BLaER1 treated with 17β-estradiol and CSF1 and Interleukin-3, amounts not matched to agents 10 nM and 100 nM (cell line): ENCODE data around the gene NRIP2.
A peak's percentile ranks its signal among the peaks of the same experiment; 100 is the strongest.

Source experiments
- H3K27ac ChIP-seq, 11 experiments: shearing (Covaris generic); formaldehyde crosslinking; 2 replicates each; pipeline ENCODE4 v1.8.1; 2022
- H3K27me3 ChIP-seq, 11 experiments: shearing (Covaris generic); formaldehyde crosslinking; 2 replicates each; pipeline ENCODE4 v1.8.1; 2022
- H3K36me3 ChIP-seq, 11 experiments: shearing (Covaris generic); formaldehyde crosslinking; 2 replicates each; pipeline ENCODE4 v1.8.1; 2022
- H3K4me1 ChIP-seq, 10 experiments: shearing (Covaris generic); formaldehyde crosslinking; 2 replicates each; pipeline ENCODE4 v1.8.1; 2022
- H3K4me2 ChIP-seq, 11 experiments: shearing (Covaris generic); formaldehyde crosslinking; 2 replicates each; pipeline ENCODE4 v1.8.1; 2022
- H3K4me3 ChIP-seq, 10 experiments: shearing (Covaris generic); formaldehyde crosslinking; 2 replicates each; pipeline ENCODE4 v1.8.1; 2022
- H3K9ac ChIP-seq, 11 experiments: shearing (Covaris generic); formaldehyde crosslinking; 2 replicates each; pipeline ENCODE4 v1.8.1; 2022
- H3K9me3 ChIP-seq, 11 experiments: shearing (Covaris generic); formaldehyde crosslinking; replicated peaks in 1 of 11; 2 replicates each; pipeline ENCODE4 v1.8.1; 2022
- H4K20me1 ChIP-seq, 11 experiments: shearing (Covaris generic); formaldehyde crosslinking; 2 replicates each; pipeline ENCODE4 v1.8.1; 2022
- Cebpa-rat ChIP-seq, 11 experiments: shearing (Covaris generic); IDR thresholded peaks; 2 replicates each; pipeline ENCODE4 v1.8.1; 2022

The NRIP2 gene

DNA sequence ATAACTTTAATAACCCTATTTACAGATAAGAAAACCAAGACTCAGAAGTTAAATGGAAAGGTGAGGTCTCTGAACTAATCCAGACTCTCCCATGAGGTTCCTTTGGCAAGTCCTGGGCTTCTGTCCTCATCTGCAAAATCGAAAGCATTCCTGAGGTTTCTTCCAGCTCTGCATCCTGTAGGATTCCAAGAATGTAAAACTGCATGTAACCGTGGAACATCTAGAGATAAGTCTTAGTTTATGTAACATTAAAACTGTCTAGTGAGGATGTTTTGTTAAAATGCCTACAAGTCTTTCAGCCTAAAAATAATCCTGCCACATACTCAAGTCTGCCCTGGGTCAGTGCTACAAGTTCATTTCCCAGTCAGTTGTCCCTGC is 29.7 kb downstream of the NRIP2 start:
- H3K27ac ChIP-seq: no peak overlapping the region
- no peak overlapping the region for H3K4me2 ChIP-seq
- H3K9ac ChIP-seq: peak overlapping the region in 3 of 11 experiments; percentile 1 to 35 (median 10); a peak in 1 of 22 replicates
- peaks cover 0 to 16% (median 9%) of the 10 kb centered on the region in 10 experiments; a peak in 12 of 20 replicates for H3K4me1 ChIP-seq
- H3K9me3 ChIP-seq: no peaks in the 10 kb centered on the region
- TF ChIP-seq Cebpa-rat (IDR thresholded peaks at IDR 0.05): no peak
- peaks cover 0 to 57% (median 28%) of the 10 kb centered on the region in 11 experiments; a peak in 13 of 22 replicates for H4K20me1 ChIP-seq
- H3K4me3 ChIP-seq: no peak overlapping the region
- H3K36me3 ChIP-seq: peaks cover 50 to 70% (median 63%) of the 10 kb centered on the region in 11 experiments
- H3K27me3 ChIP-seq: no peaks in the 10 kb centered on the region

DNA sequence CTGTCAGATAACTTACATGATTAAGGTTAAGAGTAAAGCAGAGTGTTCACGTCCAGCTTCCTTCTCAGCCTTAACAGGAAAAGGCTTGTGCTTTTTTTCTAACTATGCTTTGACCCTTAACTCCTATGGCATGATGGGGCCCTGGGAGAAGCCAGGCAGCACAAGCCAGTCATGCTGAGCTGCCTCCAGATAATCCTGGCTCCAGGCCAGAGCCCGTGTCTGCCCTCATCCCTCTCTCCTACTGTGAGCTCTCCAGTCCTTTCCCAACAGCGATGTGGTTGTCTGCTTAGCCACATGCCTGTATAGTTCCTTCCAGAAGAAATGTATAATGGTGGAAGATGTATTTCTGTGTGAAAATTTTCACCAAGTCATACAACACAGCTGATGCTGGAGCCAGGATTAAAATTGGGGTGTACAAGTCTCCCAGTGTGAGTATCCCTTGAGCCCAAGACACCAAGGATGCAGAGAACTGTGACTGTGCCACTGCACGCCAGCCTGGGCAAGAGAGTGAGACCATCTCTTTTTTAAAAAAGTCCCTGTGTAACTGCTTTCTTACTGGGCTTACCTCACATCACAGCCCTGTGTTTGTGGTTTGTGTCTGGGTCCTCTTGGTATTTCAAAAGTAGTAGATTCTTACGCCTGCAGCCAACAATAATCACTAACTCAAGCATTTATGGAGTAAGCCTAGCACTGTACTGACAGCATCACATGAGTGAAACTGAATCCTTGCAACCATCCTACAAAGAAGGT is 30.3 kb downstream of the NRIP2 start:
- Histone ChIP-seq H3K27ac (no peak overlapping the region), H3K4me2 (no peak overlapping the region)
- TF ChIP-seq Cebpa-rat (IDR thresholded peaks at IDR 0.05): no peak

DNA sequence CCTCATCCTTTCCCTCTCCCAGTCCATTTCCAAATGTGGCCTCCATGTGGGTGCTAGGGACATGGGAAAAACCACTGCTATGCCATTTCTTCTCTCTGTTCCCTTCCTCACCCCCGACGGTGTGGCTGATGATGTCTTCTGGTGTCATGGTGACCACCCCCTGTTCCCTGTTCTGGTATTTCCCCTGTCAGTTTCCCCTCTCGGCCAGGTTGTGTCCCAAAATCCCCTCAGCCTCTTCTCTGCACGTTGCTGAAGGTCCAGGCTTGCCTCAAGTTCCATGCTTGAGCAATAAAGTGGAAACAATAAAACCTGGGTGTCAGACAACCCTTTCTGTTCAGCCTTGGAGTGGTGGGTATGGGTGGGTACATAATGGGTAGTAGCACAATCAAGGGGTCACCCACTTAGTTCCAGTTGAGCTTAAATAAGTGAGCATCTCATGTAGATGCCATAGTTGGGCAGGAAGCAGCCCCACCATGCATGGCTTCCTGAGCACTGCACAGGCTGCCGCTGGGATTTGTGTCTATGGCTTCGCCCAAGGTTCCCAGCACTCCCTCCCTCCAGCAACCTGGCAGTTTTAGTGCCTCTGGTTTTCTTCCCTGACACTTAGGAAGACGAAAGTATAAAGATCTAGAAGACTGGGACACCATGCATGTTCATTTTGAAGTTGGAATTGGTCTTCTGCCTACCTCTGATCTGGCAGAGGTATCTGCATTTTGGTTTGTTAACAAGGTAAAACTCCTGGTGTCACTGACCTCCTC is 31.0 kb downstream of the NRIP2 start:
- Histone ChIP-seq H3K36me3 (peaks cover 64 to 83% (median 76%) of the 10 kb centered on the region in 11 experiments), H3K27me3 (no peaks in the 10 kb centered on the region), H4K20me1 (peaks cover 0 to 71% (median 38%) of the 10 kb centered on the region in 11 experiments; a peak in 15 of 22 replicates), H3K9ac (peak overlapping the region in 1 of 11 experiments; percentile 12; a peak in 1 of 22 replicates), H3K9me3 (no peaks in the 10 kb centered on the region), H3K4me1 (peaks cover 0 to 16% (median 9%) of the 10 kb centered on the region in 10 experiments; a peak in 12 of 20 replicates), H3K4me2 (peak overlapping the region in 6 of 11 experiments; percentile 2 to 43 (median 27); a peak in 7 of 22 replicates), H3K4me3 (no peak overlapping the region), H3K27ac (no peak overlapping the region)
- no peak for TF ChIP-seq Cebpa-rat (IDR thresholded peaks at IDR 0.05)

More for the DNA sequence above, 30.3 kb downstream of the NRIP2 start:
- Histone ChIP-seq H3K4me1 (peaks cover 0 to 16% (median 9%) of the 10 kb centered on the region in 10 experiments; a peak in 12 of 20 replicates), H3K9ac (peak overlapping the region in 3 of 11 experiments; percentile 1 to 35 (median 11); a peak in 1 of 22 replicates), H3K27me3 (no peaks in the 10 kb centered on the region), H3K36me3 (peaks cover 56 to 76% (median 68%) of the 10 kb centered on the region in 11 experiments), H3K9me3 (no peaks in the 10 kb centered on the region), H4K20me1 (peaks cover 0 to 63% (median 33%) of the 10 kb centered on the region in 11 experiments; a peak in 13 of 22 replicates), H3K4me3 (no peak overlapping the region)

DNA sequence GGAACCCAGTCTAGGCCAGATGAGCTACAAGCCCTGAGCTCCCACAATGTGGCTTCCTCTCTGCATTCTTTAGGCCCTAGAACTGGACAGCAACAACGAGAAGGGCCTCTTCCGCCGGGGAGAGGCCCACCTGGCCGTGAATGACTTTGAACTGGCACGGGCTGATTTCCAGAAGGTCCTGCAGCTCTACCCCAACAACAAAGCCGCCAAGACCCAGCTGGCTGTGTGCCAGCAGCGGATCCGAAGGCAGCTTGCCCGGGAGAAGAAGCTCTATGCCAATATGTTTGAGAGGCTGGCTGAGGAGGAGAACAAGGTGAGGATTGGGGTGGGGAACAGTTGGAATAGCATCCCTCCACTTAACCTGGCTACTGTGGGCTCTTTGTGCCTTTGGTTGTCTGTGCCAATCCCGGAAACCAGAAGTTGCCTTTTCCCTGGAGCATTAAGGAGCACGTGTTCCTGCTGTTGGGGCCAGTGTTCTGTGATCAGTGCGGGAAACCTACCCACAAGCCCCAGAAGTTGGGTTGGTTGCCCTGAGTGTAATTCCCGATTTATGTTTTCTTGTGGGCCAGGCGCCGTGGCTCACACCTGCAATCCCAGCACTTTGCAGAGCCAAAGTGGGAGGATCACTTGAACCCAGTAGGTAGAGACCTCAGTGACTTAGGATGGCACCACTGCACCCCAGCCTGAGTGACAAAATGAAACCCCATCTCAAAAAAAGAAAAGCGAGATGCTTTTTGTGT is 33.6 kb downstream of the NRIP2 start:
- Histone ChIP-seq H3K4me3 (no peak overlapping the region), H4K20me1 (peaks cover 12 to 97% (median 62%) of the 10 kb centered on the region in 11 experiments; a peak in 19 of 22 replicates), H3K27ac (no peak overlapping the region), H3K4me1 (peaks cover 17 to 33% (median 23%) of the 10 kb centered on the region in 10 experiments), H3K4me2 (no peak overlapping the region), H3K27me3 (no peaks in the 10 kb centered on the region), H3K36me3 (peaks cover 83 to 97% (median 94%) of the 10 kb centered on the region in 11 experiments), H3K9ac (peak overlapping the region in 1 of 11 experiments; percentile 18; a peak in 1 of 22 replicates), H3K9me3 (no peaks in the 10 kb centered on the region)
- TF ChIP-seq Cebpa-rat (IDR thresholded peaks at IDR 0.05): no peak

DNA sequence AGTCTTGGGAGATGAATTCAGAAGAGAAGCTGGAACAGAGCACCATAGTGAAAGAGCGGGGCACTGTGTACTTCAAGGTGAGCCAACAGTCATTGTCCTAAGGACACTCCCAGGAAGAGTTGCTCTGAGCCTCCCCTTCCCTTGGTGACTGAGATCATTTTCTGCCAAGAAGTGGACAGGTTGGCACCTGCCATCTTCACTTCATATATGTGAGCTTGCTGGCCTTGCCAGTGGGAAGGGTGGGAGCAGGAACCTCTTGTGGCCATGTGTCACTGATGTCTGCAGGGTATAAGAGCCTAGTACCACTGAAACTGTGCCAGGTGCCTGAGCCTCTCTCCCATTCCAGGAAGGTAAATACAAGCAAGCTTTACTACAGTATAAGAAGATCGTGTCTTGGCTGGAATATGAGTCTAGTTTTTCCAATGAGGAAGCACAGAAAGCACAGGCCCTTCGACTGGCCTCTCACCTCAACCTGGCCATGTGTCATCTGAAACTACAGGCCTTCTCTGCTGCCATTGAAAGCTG is 34.7 kb downstream of the NRIP2 start:
- TF ChIP-seq Cebpa-rat (IDR thresholded peaks at IDR 0.05): no peak
- H3K27me3 ChIP-seq: peaks cover 0 to 3% (median 1%) of the 10 kb centered on the region in 11 experiments; a peak in 9 of 22 replicates
- no peak overlapping the region for H3K9ac ChIP-seq
- H3K4me2 ChIP-seq: no peak overlapping the region
- no peaks in the 10 kb centered on the region for H3K9me3 ChIP-seq
- peaks cover 78 to 89% (median 84%) of the 10 kb centered on the region in 11 experiments for H3K36me3 ChIP-seq
- no peak overlapping the region for H3K4me3 ChIP-seq
- peaks cover 12 to 100% (median 67%) of the 10 kb centered on the region in 11 experiments; a peak in 19 of 22 replicates for H4K20me1 ChIP-seq
- H3K4me1 ChIP-seq: peaks cover 17 to 35% (median 26%) of the 10 kb centered on the region in 10 experiments
- no peak overlapping the region for H3K27ac ChIP-seq

DNA sequence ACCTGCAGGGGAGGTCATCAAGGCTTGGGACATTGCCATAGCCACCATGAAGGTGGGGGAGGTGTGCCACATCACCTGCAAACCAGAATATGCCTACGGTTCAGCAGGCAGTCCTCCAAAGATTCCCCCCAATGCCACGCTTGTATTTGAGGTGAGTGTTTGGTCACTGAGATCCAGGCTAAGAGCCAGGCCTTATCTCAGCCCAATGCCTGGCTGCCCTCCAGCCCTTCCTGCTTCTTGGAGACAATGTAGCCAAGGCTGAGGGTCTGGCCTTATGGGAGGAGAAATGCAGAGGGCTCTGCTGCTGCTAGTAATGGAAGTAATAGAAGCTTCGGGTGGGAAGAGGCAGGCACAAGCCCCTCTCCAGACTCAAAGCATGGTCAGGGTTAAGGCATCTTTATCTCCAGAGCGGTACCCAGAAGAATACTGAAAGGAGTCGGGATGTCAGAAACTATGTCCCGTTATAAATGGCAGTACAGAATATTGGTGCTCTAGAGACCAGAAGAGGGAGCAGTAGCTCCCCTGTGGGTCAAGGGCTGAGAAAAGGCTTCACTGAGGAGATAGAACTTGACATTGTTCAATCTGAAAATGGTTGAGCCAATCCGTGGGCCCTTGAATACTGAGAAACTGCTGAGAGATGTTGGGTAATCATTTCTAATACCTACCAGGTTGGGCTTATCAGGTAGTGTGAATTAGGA is 37.0 kb downstream of the NRIP2 start:
- H3K9ac ChIP-seq: no peak overlapping the region
- peaks cover 11 to 25% (median 24%) of the 10 kb centered on the region in 11 experiments; a peak in 21 of 22 replicates for H3K27me3 ChIP-seq
- H3K4me2 ChIP-seq: peak overlapping the region in 4 of 11 experiments; percentile 95 to 100 (median 98); a peak in 2 of 22 replicates
- peaks cover 21 to 34% (median 30%) of the 10 kb centered on the region in 10 experiments for H3K4me1 ChIP-seq
- no peak overlapping the region; a peak in 1 of 20 replicates for H3K4me3 ChIP-seq
- peaks cover 56 to 67% (median 62%) of the 10 kb centered on the region in 11 experiments for H3K36me3 ChIP-seq
- no peak for TF ChIP-seq Cebpa-rat (IDR thresholded peaks at IDR 0.05)
- no peak overlapping the region for H3K27ac ChIP-seq
- H4K20me1 ChIP-seq: peaks cover 12 to 77% (median 53%) of the 10 kb centered on the region in 11 experiments; a peak in 19 of 22 replicates
- no peaks in the 10 kb centered on the region for H3K9me3 ChIP-seq

DNA sequence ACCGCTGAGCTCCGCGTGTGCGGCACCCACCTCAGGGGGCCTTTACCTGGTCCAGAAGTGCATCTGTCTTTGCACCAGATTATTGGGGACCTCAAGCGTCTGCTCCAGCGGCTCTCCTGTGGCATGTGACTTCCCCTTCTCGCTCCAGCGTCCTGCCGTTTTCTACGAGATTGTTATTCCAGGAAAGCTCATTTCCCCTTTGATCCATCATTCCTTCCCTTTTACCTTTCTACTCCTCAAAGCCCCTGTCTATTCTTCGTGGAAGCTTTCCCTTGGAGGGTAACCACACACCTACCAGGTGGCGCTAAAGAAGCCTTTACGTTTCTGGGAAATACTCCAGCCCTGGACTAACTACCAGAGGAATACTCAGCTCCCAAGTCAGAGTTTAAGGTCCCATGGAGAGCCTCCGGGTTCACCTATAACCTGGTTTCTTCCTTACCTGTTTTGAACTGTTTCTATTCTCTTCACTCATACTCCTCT is 38.6 kb downstream of the NRIP2 start:
- Histone ChIP-seq H4K20me1 (peaks cover 12 to 61% (median 50%) of the 10 kb centered on the region in 11 experiments; a peak in 19 of 22 replicates), H3K4me2 (peak overlapping the region; percentile 78 to 100 (median 96)), H3K4me1 (peaks cover 21 to 39% (median 38%) of the 10 kb centered on the region in 10 experiments), H3K9ac (peak overlapping the region; percentile 78 to 93 (median 86)), H3K36me3 (peaks cover 40 to 50% (median 45%) of the 10 kb centered on the region in 11 experiments), H3K9me3 (no peaks in the 10 kb centered on the region), H3K27me3 (peaks cover 11 to 30% (median 26%) of the 10 kb centered on the region in 11 experiments; a peak in 21 of 22 replicates), H3K27ac (peak overlapping the region in 10 of 11 experiments; percentile 75 to 85 (median 78); a peak in 19 of 22 replicates), H3K4me3 (peak overlapping the region; percentile 85 to 97 (median 92))
- no peak for TF ChIP-seq Cebpa-rat (IDR thresholded peaks at IDR 0.05)
